Heart left ventricle (tissue), 16 donors: ENCODE results near the gene BEAN1. TPM values are rescaled to one million over a fixed set of nuclear protein-coding genes. Genes with fewer than 3 reads are reported as not detected.
A peak's percentile ranks its signal among the peaks of the same experiment; 100 is the strongest.
"Not testable (repeated sequence)": the region's sequence is repeated elsewhere in the genome, so short reads cannot be mapped to it uniquely, and the experiment has no call there.

Experiments
- ATAC-seq, 4 donors: fragments of 200-7000 bp; cut with Tn5 transposase; one replicate each; pipeline ENCODE4 v1.9.1; 2020 to 2022; ENCODE audit warnings: moderate library complexity in 4 of 4, mild to moderate bottlenecking in 3 of 4, moderate number of reproducible peaks in 1 of 4
- DNase-seq, 5 donors: peaks; one replicate each; pipeline ENCODE4 v3.0.0-alpha.2; 2020
- H3K27ac ChIP-seq, 12 donors: fragments of 200-600 bp; sonication (generic) in 4 of 12; one replicate each; pipeline versions ENCODE4 v1.5.0 to v1.8.0; 2016 to 2022; ENCODE audit warnings: mild to moderate bottlenecking in 2 of 12
- H3K27me3 ChIP-seq, 9 donors: fragments of 200-600 bp; sonication (generic) in 2 of 9; one replicate each; pipeline versions ENCODE4 v1.5.1 to v1.8.0; 2016 to 2022; ENCODE audit warnings: mild to moderate bottlenecking in 3 of 9
- H3K36me3 ChIP-seq, 9 donors: fragments of 200-600 bp; sonication (generic) in 2 of 9; one replicate each; pipeline versions ENCODE4 v1.5.0 to v1.8.0; 2018 to 2022; ENCODE audit warnings: mild to moderate bottlenecking in 2 of 9
- H3K4me1 ChIP-seq, 12 donors: fragments of 200-600 bp; sonication (generic) in 4 of 12; one replicate each; pipeline versions ENCODE4 v1.5.0 to v1.8.0; 2016 to 2022; ENCODE audit warnings: mild to moderate bottlenecking in 3 of 12
- H3K4me3 ChIP-seq, 12 donors: fragments of 200-600 bp; sonication (generic) in 4 of 12; one replicate each; pipeline versions ENCODE4 v1.5.0 to v1.8.0; 2017 to 2022; ENCODE audit warnings: mild to moderate bottlenecking in 9 of 12, moderate library complexity in 4 of 12
- H3K9me3 ChIP-seq, 12 donors: fragments of 200-600 bp; sonication (generic) in 4 of 12; one replicate each; pipeline versions ENCODE4 v1.5.0 to v1.8.0; 2016 to 2022; ENCODE audit warnings: mild to moderate bottlenecking in 1 of 12
- POLR2A ChIP-seq, 2 donors: fragments of 450-650 bp; IDR thresholded peaks; one replicate each; pipeline ENCODE4 v1.6.1; 2017; ENCODE audit warnings: antibody characterized with exemption in 2 of 2, mild to moderate bottlenecking in 2 of 2, moderate library complexity in 2 of 2
- WGBS, 4 donors: extraction: QIAGEN DNeasy Blood & Tissue Kit in 2 of 4; methylation state at CpG; one replicate each; pipeline versions ENCODE4 v1.1.5 to v1.1.7; 2013 to 2018; 5-methylcytosine and 5-hydroxymethylcytosine counted together
- intact Hi-C, 10 donors: fragments of 100-400 bp; cut with DNase I; formaldehyde crosslinking; loops; one replicate each; pipeline versions ENCODE4 v1.11.1 to v1.14.2; 2022
- polyA plus RNA-seq, 2 donors: library from polyadenylated mRNA; stranded (reverse); fragments of 200-250 nt; gene quantifications; one replicate each; pipeline ENCODE4 v1.2.3, GENCODE V29; 2013
- total RNA-seq, 9 donors: library from RNA; depleted of rRNA in 2 of 9; stranded (reverse); fragments of >200 nt in 2 of 9; fragmentation: NEBNext Ultra II Directional in 3 of 9; extraction: Animal tissue kit (Norgen Biotek cat#: 25700) in 3 of 9; gene quantifications; one replicate each; pipeline versions ENCODE4 v1.1.0 to v1.2.4, GENCODE V29; 2016 to 2023
- TF ChIP-seq, protein P1 (sequence below), 12 donors: fragments of 200-600 bp; sonication (generic) in 4 of 12; IDR thresholded peaks; one replicate each; pipeline versions ENCODE4 v1.5.0 to v1.8.0; 2018 to 2022; ENCODE audit warnings: antibody characterized with exemption in 12 of 12, mild to moderate bottlenecking in 5 of 12
- donor health status: ischemic (EF 13 %, LVEDD 7.1; RV severe dilation, severe dysfunction).
- donor health status: healthy with polysubstance abuse.
- donor health status: DM: no; HTN: yes; CAD: no.
- donor health status: DM: no; HTN: no; CAD: no.
- donor health status: ischemic (EF 25% LVEDD 6.9; RV normal size, moderate dysfunction).
- donor health status: ischemic (EF 25% LVEDD 5.7; RV mildly dilated, moderate dysfunction).
- donor health status: healthy.
- donor health status: DM: yes; HTN: yes; CAD: no.
- donor health status: ischemic (EF 35%, LVEDD 5.7; RV mildly dilated, moderate dysfunction).
- donor health status: nonischemic (EF 11% LVEDD 7.7; RV severe dilation, severe dysfunction).
- donor health status: DM: yes; HTN: yes; CAD: no.
- donor health status: PGD.
- donor health status: ischemic (EF 29% LVEDD 5.4; RV normal size, mild dysfunction).
- donor health status: nonischemic (EF 23%, LVEDD 6.1; RV moderate dilation, normal function).

Gene BEAN1
- total and polyA plus RNA-seq, 11 donors: 0.30 to 8.8 (median 1.5) TPM

DNA sequence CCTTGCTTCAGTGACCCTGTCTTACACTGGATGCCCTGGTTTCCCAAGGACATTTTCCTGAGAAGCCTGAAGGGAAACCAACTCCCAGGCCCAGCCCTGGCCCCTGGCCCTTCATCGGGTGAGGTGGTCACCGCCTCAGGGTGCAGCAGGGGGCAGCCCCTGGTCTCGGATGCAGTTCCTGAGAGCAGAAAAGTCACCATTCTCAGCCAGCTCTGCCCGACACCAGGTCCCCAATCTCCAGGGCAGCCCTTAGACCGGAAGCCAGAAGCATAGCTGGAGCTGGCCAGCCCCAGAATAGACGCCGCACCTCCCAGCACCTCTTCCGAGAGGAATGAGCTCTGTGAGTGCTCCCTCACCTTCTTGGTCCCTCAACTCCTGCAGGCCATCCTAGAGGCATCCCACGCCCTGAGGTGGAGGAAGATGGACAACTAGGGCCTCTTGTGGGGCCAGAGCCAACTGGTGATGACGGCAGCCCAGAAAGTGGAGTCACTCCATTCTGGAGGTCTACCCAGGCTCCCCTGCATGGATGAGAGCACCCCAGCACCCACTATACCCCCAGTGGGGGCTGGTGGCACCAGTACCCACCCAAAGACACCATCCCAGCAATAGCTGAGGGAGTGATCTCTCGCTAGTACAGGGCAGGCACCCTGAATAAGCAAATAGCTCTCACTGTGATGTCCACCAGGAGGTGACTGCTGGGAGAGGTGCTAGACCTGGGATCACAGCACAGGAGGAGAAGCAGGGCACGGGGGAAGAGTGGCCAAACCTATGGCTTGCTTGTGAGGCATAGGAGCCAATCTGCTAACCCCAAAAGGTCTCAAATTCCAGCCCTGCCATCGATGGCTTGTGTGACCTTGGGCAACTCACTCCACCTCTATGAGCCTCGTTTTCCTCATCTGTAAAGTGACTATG is 66.7 kb downstream of the BEAN1 start:
- 93 to 95% (median 95%) methylated on average over 9 to 14 of the region's 14 CpGs for WGBS, 4 donors
- Histone ChIP-seq H3K27ac (no peak overlapping the region), H3K36me3 (no peaks in the 10 kb centered on the region), H3K27me3 (no peaks in the 10 kb centered on the region), H3K4me1 (peaks cover 0 to 8% (median 0%) of the 10 kb centered on the region in 12 donors), H3K9me3 (peaks cover 0 to 1% (median 0%) of the 10 kb centered on the region in 12 donors), H3K4me3 (no peak overlapping the region)
- ATAC-seq: peak in 1 of 4 donors; percentile 12
- intact Hi-C loops: no loop called here
- TF ChIP-seq, protein P1, sequence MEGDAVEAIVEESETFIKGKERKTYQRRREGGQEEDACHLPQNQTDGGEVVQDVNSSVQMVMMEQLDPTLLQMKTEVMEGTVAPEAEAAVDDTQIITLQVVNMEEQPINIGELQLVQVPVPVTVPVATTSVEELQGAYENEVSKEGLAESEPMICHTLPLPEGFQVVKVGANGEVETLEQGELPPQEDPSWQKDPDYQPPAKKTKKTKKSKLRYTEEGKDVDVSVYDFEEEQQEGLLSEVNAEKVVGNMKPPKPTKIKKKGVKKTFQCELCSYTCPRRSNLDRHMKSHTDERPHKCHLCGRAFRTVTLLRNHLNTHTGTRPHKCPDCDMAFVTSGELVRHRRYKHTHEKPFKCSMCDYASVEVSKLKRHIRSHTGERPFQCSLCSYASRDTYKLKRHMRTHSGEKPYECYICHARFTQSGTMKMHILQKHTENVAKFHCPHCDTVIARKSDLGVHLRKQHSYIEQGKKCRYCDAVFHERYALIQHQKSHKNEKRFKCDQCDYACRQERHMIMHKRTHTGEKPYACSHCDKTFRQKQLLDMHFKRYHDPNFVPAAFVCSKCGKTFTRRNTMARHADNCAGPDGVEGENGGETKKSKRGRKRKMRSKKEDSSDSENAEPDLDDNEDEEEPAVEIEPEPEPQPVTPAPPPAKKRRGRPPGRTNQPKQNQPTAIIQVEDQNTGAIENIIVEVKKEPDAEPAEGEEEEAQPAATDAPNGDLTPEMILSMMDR (IDR thresholded peaks at IDR 0.05): no peak
- TF ChIP-seq POLR2A (IDR thresholded peaks at IDR 0.05): no peak
- DNase-seq: peak in 1 of 5 donors; percentile 12

DNA sequence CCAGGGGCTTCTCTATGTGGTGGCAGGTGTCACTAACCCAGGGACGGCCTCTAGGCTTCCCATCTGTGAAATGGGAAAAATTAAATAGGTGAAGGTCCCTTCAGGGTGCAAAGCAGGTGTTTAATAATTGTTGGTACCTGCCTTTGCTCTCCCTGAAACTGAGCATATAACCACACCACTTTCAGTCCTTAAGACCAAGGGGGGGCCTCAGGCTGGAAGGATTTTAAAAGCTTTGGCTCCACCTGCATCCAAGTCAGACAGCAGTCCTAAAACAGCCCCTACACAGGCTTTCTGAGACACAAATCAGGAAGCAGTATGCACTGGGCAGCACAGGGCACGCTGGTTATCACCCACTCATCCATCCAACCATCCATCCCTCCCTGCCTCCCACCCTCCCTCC is 67.8 kb downstream of the BEAN1 start:
- H3K27me3 ChIP-seq: no peaks in the 10 kb centered on the region
- intact Hi-C loops: no loop called here
- ATAC-seq (no peak), DNase-seq (peak in 1 of 5 donors; percentile 3)
- 96 to 98% (median 96%) methylated on average over 2 of the region's 2 CpGs for WGBS, 4 donors
- H3K36me3 ChIP-seq: no peaks in the 10 kb centered on the region
- no peak overlapping the region for H3K27ac ChIP-seq
- peaks cover 0 to 8% (median 0%) of the 10 kb centered on the region in 12 donors for H3K4me1 ChIP-seq
- TF ChIP-seq POLR2A (IDR thresholded peaks at IDR 0.05): no peak
- TF ChIP-seq, protein P1 (IDR thresholded peaks at IDR 0.05): no peak
- H3K4me3 ChIP-seq: no peak overlapping the region
- no peaks in the 10 kb centered on the region for H3K9me3 ChIP-seq

DNA sequence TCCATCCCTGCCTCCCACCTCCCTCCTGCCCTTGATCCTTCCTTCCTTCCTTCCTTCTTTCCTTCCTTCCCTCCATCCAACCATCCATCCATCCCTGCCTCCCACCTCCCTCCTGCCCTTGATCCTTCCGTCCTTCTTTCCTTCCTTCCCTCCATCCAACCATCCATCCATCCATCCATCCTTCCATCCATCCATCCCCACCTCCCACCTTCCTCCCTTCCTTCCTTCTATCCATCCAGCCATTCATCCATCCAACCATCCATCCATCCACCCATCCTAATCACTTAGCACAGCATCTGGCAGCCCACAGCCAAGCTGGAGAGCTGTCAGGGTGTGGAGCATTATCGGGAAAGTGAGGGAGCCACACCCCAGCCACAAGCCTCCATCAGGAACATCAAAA is 68.3 kb downstream of the BEAN1 start:
- Histone ChIP-seq H3K36me3 (no peaks in the 10 kb centered on the region), H3K9me3 (no peaks in the 10 kb centered on the region), H3K27ac (no peak overlapping the region), H3K4me1 (peaks cover 0 to 8% (median 0%) of the 10 kb centered on the region in 12 donors), H3K4me3 (no peak overlapping the region), H3K27me3 (no peaks in the 10 kb centered on the region)
- no peak for TF ChIP-seq POLR2A (IDR thresholded peaks at IDR 0.05)
- TF ChIP-seq, protein P1 (IDR thresholded peaks at IDR 0.05): no peak
- ATAC-seq (no peak), DNase-seq (peak in 1 of 5 donors; percentile 1)
- WGBS, 4 donors: 87 to 98% (median 92%) methylated on average over 2 of the region's 2 CpGs
- intact Hi-C loops: no loop called here

DNA sequence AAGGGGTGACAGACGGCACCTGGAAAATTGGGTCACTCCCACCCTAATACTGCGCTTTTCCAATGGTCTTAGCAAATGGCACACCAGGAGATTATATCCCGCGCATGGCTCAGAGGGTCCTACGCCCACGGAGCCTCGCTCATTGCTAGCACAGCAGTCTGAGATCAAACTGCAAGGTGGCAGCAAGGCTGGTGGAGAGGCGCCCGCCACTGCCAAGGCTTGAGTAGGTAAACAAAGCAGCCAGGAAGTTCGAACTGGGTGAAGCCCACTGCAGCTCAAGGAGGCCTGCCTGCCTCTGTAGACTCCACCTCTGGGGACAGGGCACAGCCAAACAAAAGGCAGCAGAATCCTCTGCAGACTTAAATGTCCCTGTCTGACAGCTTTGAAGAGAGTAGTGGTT is 69.1 kb downstream of the BEAN1 start:
- H3K27ac ChIP-seq, H3K36me3 ChIP-seq, intact Hi-C loops, ATAC-seq, H3K4me1 ChIP-seq, H3K9me3 ChIP-seq, H3K4me3 ChIP-seq, H3K27me3 ChIP-seq: not testable (repeated sequence)
- WGBS, 4 donors: 95 to 100% (median 98%) methylated on average over 9 to 10 of the region's 10 CpGs
- peak in 1 of 5 donors; percentile 2 for DNase-seq

DNA sequence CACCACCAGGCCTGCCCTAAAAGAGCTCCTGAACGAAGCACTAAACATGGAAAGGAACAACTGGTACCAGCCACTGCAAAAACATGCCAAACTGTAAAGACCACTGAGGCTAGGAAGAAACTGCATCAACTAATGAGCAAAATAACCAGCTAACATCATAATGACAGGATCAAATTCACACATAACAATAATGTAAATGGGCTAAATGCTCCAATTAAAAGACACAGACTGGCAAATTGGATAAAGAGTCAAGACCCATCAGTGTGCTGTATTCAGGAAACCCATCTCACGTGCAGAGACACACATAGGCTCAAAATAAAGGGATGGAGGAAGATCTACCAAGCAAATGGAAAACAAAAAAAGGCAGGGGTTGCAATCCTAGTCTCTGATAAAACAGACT is 70.8 kb downstream of the BEAN1 start:
- DNase-seq, ATAC-seq, intact Hi-C loops, H3K27ac ChIP-seq, H3K9me3 ChIP-seq, H3K4me3 ChIP-seq, H3K27me3 ChIP-seq, H3K36me3 ChIP-seq: not testable (repeated sequence)
- peaks cover 0 to 10% (median 5%) of the 10 kb centered on the region in 12 donors for H3K4me1 ChIP-seq
- WGBS, 4 donors: 85 to 98% (median 92%) methylated on average over 1 to 2 of the region's 2 CpGs

DNA sequence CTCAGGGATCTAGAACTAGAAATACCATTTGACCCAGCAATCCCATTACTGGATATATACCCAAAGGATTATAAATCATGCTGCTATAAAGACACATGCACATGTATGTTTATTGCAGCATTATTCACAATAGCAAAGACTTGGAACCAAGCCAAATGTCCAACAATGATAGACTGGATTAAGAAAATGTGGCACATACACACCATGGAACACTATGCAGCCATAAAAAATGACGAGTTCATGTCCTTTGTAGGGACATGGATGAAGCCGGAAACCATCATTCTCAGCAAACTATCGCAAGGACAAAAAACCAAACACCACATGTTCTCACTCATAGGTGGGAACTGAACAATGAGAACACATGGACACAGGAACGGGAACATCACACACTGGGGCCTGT is 74.5 kb downstream of the BEAN1 start:
- intact Hi-C loops, H3K27ac ChIP-seq, DNase-seq, H3K4me3 ChIP-seq, H3K9me3 ChIP-seq, H3K36me3 ChIP-seq, ATAC-seq, H3K27me3 ChIP-seq: not testable (repeated sequence)
- 81 to 96% (median 91%) methylated on average over 4 of the region's 4 CpGs for WGBS, 4 donors
- peaks cover 0 to 22% (median 10%) of the 10 kb centered on the region in 12 donors for H3K4me1 ChIP-seq
